NCI-H146 treated with DMSO at 0.1 percent for 48 hours (cell line): ENCODE results near the gene MAMDC2.

ENCODE experiments used
- DNase-seq: peaks from one replicate; lab custom pipeline; 2025; ENCODE audit not compliant: unreplicated experiment; lab: John Stamatoyannopoulos, UW

Gene MAMDC2

GRCh38 chr9:70106571-70106970 lies 62.9 kb downstream of the MAMDC2 start:
- DNase-seq, result no peak

- no peak for DNase-seq
Observed at GRCh38 chr9:70107558-70107957, 63.9 kb downstream of the MAMDC2 start.

GRCh38 chr9:70108181-70108580 lies 64.5 kb downstream of the MAMDC2 start:
- DNase-seq, result no peak

GRCh38 chr9:70110194-70111041 lies 66.8 kb downstream of the MAMDC2 start:
- peak; percentile 88 for DNase-seq

- DNase-seq, result peak; percentile 80
Observed at GRCh38 chr9:70111042-70111602, 67.5 kb downstream of the MAMDC2 start.

- no peak for DNase-seq
Observed at GRCh38 chr9:70111641-70112236, 68.1 kb downstream of the MAMDC2 start.

GRCh38 chr9:70112981-70113380 lies 69.3 kb downstream of the MAMDC2 start:
- DNase-seq, result no peak

GRCh38 chr9:70113403-70114022 lies 69.9 kb downstream of the MAMDC2 start:
- peak; percentile 56 for DNase-seq

GRCh38 chr9:70114898-70115297 lies 71.2 kb downstream of the MAMDC2 start:
- DNase-seq, result no peak

GRCh38 chr9:70117835-70118319 lies 74.2 kb downstream of the MAMDC2 start:
- DNase-seq, result no peak

GRCh38 chr9:70119786-70120185 lies 76.1 kb downstream of the MAMDC2 start:
- DNase-seq, result no peak

- no peak for DNase-seq
Observed at GRCh38 chr9:70120834-70121510, 77.3 kb downstream of the MAMDC2 start.

- DNase-seq, result no peak
Observed at GRCh38 chr9:70121818-70122436, 78.3 kb downstream of the MAMDC2 start.

- no peak for DNase-seq
Observed at GRCh38 chr9:70123695-70124094, 80.0 kb downstream of the MAMDC2 start.

- no peak for DNase-seq
Observed at GRCh38 chr9:70125621-70126263, 82.1 kb downstream of the MAMDC2 start.

GRCh38 chr9:70127036-70127435 lies 83.4 kb downstream of the MAMDC2 start:
- no peak for DNase-seq

- no peak for DNase-seq
Observed at GRCh38 chr9:70127540-70128416, 84.1 kb downstream of the MAMDC2 start.

GRCh38 chr9:70130266-70130665 lies 86.6 kb downstream of the MAMDC2 start:
- DNase-seq, result no peak

GRCh38 chr9:70131296-70131695 lies 87.6 kb downstream of the MAMDC2 start:
- no peak for DNase-seq
